HEK293 (cell line): Measurements from ENCODE around the gene LLGL2.

Experiments
- CTCF ChIA-PET: fragments of 350-600 bp; formaldehyde crosslinking; extraction: SDS; loops from one replicate; lab custom pipeline; 2021; ENCODE audit warnings: antibody characterized with exemption; lab: Yijun Ruan, JAX
- POLR2A ChIA-PET: fragments of 300-600 bp; formaldehyde crosslinking; extraction: SDS; loops from one replicate; lab custom pipeline; 2020; ENCODE audit warnings: antibody characterized with exemption, inconsistent platforms; lab: Yijun Ruan, JAX
- H3K27ac ChIP-seq: fragments of 200-500 bp; sonication (Bioruptor generic); 2 replicates; pipeline ENCODE4 v1.5.1; 2014; ENCODE audit warnings: low read depth, low read length, control low read depth, inconsistent platforms; ENCODE audit errors: extremely low read depth
- H3K36me3 ChIP-seq, 2 experiments: fragments of 200-500 bp in 1 of 2; sonication (Bioruptor generic) in 1 of 2; 1 replicate in 1 of 2; 2 replicates in 1 of 2; pipeline ENCODE4 v1.5.1; 2014 to 2017; ENCODE audit warnings: inconsistent platforms in 2 of 2, low read length in 2 of 2; ENCODE audit not compliant: control insufficient read depth in 2 of 2, insufficient read depth in 1 of 2
- H3K4me1 ChIP-seq: fragments of 200-500 bp; sonication (Bioruptor generic); 2 replicates; pipeline ENCODE4 v1.5.1; 2014; ENCODE audit warnings: mild to moderate bottlenecking, low read length, inconsistent platforms; ENCODE audit not compliant: control insufficient read depth, insufficient read depth
- H3K4me3 ChIP-seq: 2 replicates; pipeline ENCODE4 v1.5.1; 2011; ENCODE audit warnings: low read depth, mild to moderate bottlenecking, control low read depth, low read length, moderate library complexity
- H3K9me3 ChIP-seq: fragments of 200-500 bp; sonication (Bioruptor generic); 2 replicates; pipeline ENCODE4 v1.5.1; 2014; ENCODE audit warnings: low read depth, low read length, inconsistent platforms; ENCODE audit not compliant: control insufficient read depth, insufficient read depth
- BCL11B ChIP-seq: fragments of 450-650 bp; formaldehyde crosslinking; IDR thresholded peaks from 2 replicates; pipeline ENCODE4 v1.5.1; 2016; ENCODE audit warnings: low read depth, missing biosample characterization, missing genetic modification characterization
- GLIS2 ChIP-seq: fragments of 450-650 bp; formaldehyde crosslinking; IDR thresholded peaks from 2 replicates; pipeline ENCODE4 v1.5.1; 2016; ENCODE audit warnings: missing biosample characterization, missing genetic modification characterization
- PRDM4 ChIP-seq: fragments of 450-650 bp; formaldehyde crosslinking; IDR thresholded peaks from 2 replicates; pipeline ENCODE4 v1.5.1; 2017; ENCODE audit warnings: missing biosample characterization, missing genetic modification characterization
- ZFP69B ChIP-seq: fragments of 450-650 bp; formaldehyde crosslinking; IDR thresholded peaks from 2 replicates; pipeline ENCODE4 v1.5.1; 2016; ENCODE audit warnings: missing biosample characterization, missing genetic modification characterization
- ZNF112 ChIP-seq: fragments of 450-650 bp; formaldehyde crosslinking; IDR thresholded peaks from 2 replicates; pipeline ENCODE4 v1.5.0; 2017; ENCODE audit warnings: missing biosample characterization, missing genetic modification characterization
- ZNF2 ChIP-seq: fragments of 450-650 bp; formaldehyde crosslinking; IDR thresholded peaks from 2 replicates; pipeline ENCODE4 v1.5.1; 2016; ENCODE audit warnings: missing biosample characterization, missing genetic modification characterization
- ZNF394 ChIP-seq: fragments of 450-650 bp; formaldehyde crosslinking; IDR thresholded peaks from 2 replicates; pipeline ENCODE4 v1.5.1; 2016; ENCODE audit warnings: missing biosample characterization, missing genetic modification characterization, mild to moderate bottlenecking, moderate library complexity, borderline replicate concordance
- ZNF423 ChIP-seq: fragments of 450-650 bp; formaldehyde crosslinking; IDR thresholded peaks from 2 replicates; pipeline ENCODE4 v1.5.1; 2016; ENCODE audit warnings: missing biosample characterization, missing genetic modification characterization
- ZNF510 ChIP-seq: fragments of 450-650 bp; formaldehyde crosslinking; IDR thresholded peaks from 2 replicates; pipeline ENCODE4 v1.5.1; 2018; ENCODE audit warnings: mild to moderate bottlenecking, missing genetic modification characterization, missing biosample characterization; ENCODE audit not compliant: insufficient replicate concordance
- ZNF513 ChIP-seq: fragments of 450-650 bp; IDR thresholded peaks from 2 replicates; pipeline ENCODE4 v1.5.1; 2018; ENCODE audit warnings: missing biosample characterization, missing genetic modification characterization
- ZNF518A ChIP-seq: fragments of 450-650 bp; formaldehyde crosslinking; conservative IDR thresholded peaks from 2 replicates; pipeline ENCODE4 v1.5.1; 2016; ENCODE audit warnings: low read depth, missing biosample characterization, missing genetic modification characterization
- ZSCAN5A ChIP-seq: fragments of 450-650 bp; formaldehyde crosslinking; IDR thresholded peaks from 2 replicates; pipeline ENCODE4 v1.5.1; 2016; ENCODE audit warnings: missing biosample characterization, missing genetic modification characterization

LLGL2 gene

GRCh38 chr17:75616521-75617122, 91.1 kb downstream of the LLGL2 start:
- H3K27ac ChIP-seq: no peak overlapping the region
- CTCF ChIA-PET: interaction anchor here (1.2 to 10.3 kb wide), 5 partner anchors 8 to 131 kb away, joined by 7 to 102 read pairs (median 11); partner anchors contain the start of gene SMIM5
- TF ChIP-seq GLIS2 (tag by site-specific recombination) (peak; percentile 58; the same call in 1 of the 2 replicates), BCL11B (no peak)
- no peaks in the 10 kb centered on the region for H3K4me1 ChIP-seq
- no peaks in the 10 kb centered on the region for H3K36me3 ChIP-seq
- POLR2A ChIA-PET: interaction anchor here (0.6 kb wide), 1 partner anchor 163 kb away, joined by 4 read pairs; no protein-coding TSS in a partner anchor
- no peaks in the 10 kb centered on the region for H3K9me3 ChIP-seq
- no peak overlapping the region for H3K4me3 ChIP-seq

- Histone ChIP-seq H3K9me3 (no peaks in the 10 kb centered on the region), H3K36me3 (no peaks in the 10 kb centered on the region), H3K4me1 (no peaks in the 10 kb centered on the region), H3K27ac (no peak overlapping the region), H3K4me3 (no peak overlapping the region)
- ChIA-PET CTCF (interaction anchor here (1.2 to 10.3 kb wide), 5 partner anchors 9 to 131 kb away, joined by 7 to 102 read pairs (median 11); partner anchors contain the start of gene SMIM5), POLR2A (no interaction called here)
- no peak for TF ChIP-seq ZNF394 (tag by site-specific recombination)
- TF ChIP-seq ZNF513 (tag by site-specific recombination): no peak
- TF ChIP-seq ZFP69B: no peak
- no peak for TF ChIP-seq ZSCAN5A
- no peak for TF ChIP-seq ZNF423 (tag by site-specific recombination)
- no peak for TF ChIP-seq ZNF518A
- no peak for TF ChIP-seq ZNF510 (tag by site-specific recombination)
- no peak for TF ChIP-seq ZNF112 (tag by site-specific recombination)
- TF ChIP-seq ZNF2 (tag by site-specific recombination): no peak
- no peak for TF ChIP-seq PRDM4
Observed at GRCh38 chr17:75617218-75617617, 91.7 kb downstream of the LLGL2 start.
